Epithelial cell of esophagus (primary cell): ENCODE results near the gene BSCL2.
A peak's percentile ranks its signal among the peaks of the same experiment; 100 is the strongest.

Experiments used
- DNase-seq: peaks from one replicate; pipeline ENCODE4 v3.0.0; 2010; ENCODE audit warnings: low read depth
- H3K4me3 ChIP-seq: 2 replicates; pipeline ENCODE4 v1.5.1; 2011; ENCODE audit warnings: mild to moderate bottlenecking, low read length, control low read depth
- TF ChIP-seq, protein P1 (sequence below): IDR thresholded peaks from 2 replicates; pipeline ENCODE4 v1.5.1; 2011; ENCODE audit warnings: low read depth, mild to moderate bottlenecking, low read length, control low read depth, inconsistent platforms; ENCODE audit not compliant: insufficient read depth; ENCODE audit errors: missing control alignments

Gene BSCL2

DNA sequence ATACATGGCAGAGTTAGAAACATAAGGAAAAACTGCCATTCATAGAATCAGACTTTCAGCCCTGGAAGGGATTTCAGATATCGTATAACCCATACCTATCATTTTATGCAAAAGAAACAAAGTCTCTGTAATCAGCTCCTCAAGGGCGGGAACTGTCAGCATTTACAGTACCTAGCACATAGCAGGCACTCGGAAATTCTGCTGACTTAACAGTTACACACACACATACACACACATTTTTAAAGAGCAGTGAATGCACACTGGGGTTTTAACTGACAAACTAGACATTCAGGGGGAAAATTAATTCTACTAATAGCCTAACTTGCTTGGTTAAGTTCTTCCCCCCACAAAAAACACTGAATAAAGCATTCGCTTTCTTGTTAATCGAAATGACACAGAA is 9.0 kb upstream of the BSCL2 start:
- no peak overlapping the region for H3K4me3 ChIP-seq
- no peak for DNase-seq
- TF ChIP-seq, protein P1, sequence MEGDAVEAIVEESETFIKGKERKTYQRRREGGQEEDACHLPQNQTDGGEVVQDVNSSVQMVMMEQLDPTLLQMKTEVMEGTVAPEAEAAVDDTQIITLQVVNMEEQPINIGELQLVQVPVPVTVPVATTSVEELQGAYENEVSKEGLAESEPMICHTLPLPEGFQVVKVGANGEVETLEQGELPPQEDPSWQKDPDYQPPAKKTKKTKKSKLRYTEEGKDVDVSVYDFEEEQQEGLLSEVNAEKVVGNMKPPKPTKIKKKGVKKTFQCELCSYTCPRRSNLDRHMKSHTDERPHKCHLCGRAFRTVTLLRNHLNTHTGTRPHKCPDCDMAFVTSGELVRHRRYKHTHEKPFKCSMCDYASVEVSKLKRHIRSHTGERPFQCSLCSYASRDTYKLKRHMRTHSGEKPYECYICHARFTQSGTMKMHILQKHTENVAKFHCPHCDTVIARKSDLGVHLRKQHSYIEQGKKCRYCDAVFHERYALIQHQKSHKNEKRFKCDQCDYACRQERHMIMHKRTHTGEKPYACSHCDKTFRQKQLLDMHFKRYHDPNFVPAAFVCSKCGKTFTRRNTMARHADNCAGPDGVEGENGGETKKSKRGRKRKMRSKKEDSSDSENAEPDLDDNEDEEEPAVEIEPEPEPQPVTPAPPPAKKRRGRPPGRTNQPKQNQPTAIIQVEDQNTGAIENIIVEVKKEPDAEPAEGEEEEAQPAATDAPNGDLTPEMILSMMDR = no peak

DNA sequence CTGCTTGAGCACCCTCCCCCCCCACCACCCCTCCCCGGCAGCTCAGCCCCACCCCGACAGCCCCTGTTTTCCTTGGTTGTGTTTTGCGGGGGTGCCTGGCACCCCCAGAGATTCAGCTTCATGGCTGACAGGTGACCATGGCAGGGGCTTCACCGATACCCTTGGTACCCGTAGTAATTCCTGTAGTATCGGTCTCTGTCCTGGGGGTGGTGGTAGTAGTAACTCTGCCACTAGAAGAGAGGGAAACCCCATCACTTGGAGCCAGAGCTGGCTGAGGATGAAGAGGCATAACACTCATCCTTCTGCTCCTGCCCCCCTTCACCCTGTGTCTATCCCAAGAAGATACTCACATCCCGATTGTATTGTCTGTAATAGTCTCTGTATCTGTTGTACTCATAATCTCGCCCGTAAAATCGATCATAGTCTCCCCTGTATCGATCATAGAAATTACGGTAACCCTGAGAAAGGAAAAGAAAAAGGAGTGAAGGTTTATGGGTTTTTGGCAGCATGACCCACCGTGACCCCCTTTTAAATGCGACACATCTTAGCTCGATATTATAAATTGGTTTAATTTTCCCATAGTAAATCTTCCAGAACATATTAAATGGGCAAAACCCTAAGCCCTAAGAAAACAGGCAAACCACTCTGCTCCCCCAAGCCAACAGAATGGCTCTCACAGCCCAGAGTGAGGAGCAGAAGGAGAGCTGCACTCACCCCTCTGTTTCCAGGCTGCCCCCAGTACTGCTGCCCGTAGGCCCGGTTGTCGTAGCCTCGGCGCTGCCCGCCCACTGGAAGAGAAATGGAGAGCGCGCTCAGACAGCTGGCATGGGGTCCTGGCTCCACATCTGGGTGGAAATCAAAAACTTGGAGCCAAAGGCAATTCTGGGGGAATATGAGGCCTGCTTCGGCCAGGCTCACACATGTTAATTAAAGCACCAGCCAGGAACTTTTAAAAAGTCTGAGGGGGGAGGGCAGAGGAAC is 8.2 kb upstream of the BSCL2 start:
- DNase-seq = no peak
- TF ChIP-seq, protein P1 = no peak
- H3K4me3 ChIP-seq = no peak overlapping the region

DNA sequence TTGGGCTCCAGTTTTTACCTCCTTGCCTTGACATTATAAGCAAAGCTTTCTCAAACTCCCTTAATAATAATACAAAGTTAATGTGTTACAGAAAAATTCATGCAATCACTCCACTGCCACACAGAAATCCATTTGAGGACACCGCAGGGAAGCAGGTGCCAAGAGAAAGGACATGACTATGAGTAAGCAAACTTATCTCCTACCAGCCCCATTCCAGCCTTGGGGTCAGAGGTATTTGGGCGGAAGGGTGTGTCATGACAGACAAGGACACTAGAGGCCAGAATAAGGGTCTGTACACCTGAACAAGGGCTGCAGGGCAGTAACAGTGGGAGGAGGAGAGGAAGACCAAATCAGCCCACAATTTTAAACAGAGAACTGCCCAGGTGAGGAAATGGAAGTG is 6.1 kb upstream of the BSCL2 start:
- H3K4me3 ChIP-seq = no peak overlapping the region
- no peak for DNase-seq
- TF ChIP-seq, protein P1 = no peak

DNA sequence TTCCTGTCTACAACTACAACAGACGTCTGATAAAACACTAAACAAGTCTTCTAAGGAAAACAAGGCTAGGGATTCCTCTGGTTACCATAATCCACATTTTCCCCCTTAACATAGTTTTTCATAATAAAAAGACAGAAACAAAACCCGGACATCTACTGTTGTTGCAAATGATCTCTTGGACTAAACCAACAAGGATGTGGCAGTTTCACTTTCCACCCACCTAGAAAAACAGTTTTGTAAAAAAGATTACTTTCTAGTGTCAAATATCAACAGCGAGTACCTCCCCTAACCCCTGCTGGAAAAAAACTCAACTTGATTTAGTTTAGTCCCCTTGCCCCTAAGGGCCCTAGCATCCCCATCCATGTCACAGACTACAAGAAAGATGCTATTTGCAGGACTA is 5.6 kb upstream of the BSCL2 start:
- TF ChIP-seq, protein P1 = no peak
- no peak overlapping the region for H3K4me3 ChIP-seq
- DNase-seq = no peak

DNA sequence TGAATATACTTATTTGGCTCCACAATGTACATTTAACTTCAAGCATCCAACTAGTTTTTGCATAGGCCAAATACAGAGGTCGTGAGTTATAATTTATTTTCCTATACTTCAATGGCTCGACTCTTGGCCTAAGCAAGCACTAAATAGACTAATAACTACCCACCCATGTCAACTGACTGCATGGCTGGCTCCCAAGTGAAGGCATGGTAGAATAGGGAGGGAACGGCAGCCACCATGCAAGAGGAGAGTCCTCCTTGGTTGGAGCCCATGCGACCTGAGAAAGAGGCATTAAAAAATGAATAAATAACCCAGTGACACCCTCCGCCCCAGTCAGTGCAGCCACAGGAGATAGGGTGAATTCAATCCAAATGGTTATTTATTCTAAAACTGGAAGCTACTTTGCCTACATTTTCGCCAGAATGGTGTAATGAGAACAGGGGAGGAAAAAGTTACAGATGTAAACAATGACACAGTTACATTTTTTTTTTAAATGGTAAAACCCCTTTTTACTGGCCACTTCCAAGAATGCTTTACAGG is 5.1 kb upstream of the BSCL2 start:
- DNase-seq = no peak
- TF ChIP-seq, protein P1 = no peak
- no peak overlapping the region for H3K4me3 ChIP-seq

DNA sequence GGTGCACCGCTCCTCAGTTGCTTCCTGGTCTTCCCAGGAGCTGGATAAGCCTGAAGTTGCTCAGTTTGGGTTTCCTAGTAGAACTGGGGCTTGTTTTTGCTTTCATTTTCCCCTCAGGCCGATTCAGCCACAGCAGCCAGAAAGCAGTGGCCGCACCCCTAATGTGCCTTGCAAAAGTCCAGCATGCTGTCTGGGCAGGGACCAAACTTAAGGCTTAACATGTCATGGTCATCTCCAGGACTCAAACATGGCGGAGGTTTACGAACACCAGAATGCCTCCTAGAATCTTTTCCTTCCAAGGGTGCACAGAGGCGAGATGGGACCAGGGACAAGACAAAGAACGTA is 2.7 kb upstream of the BSCL2 start:
- TF ChIP-seq, protein P1 = no peak
- H3K4me3 ChIP-seq = peak overlapping the region; percentile 72
- no peak for DNase-seq
